Measurements from ENCODE around the gene JADE1. TPM values are rescaled to one million over a fixed set of nuclear protein-coding genes. Genes with fewer than 3 reads are reported as not detected.

JADE1 gene
- total and polyA plus RNA-seq, 9 of the 15 experiments (the other 6 are each of a cell fraction or from before 2014, with no cell fraction given), result 8.3 to 37.9 (median 24.4) TPM

- 17% methylated on average over 2 of the region's 2 CpGs for WGBS (ENCODE audit: insufficient coverage, low coverage, missing lambda C conversion rate)
- ATAC-seq, result no peak
- no peaks in the 10 kb centered on the region; a peak in 1 of 5 replicates for H3K4me1 ChIP-seq (replicated peaks in 1 of 2; ENCODE audit: control insufficient read depth in 2 of 2, insufficient read depth in 2 of 2, low read length in 2 of 2)
Measured at GRCh38 chr4:128775477-128775876, 34.0 kb upstream of the JADE1 start.

More at GRCh38 chr4:128775477-128775876, 34.0 kb upstream of the JADE1 start:
- intact Hi-C loops (cut with micrococcal nuclease) (no loop called here), in situ Hi-C loops (cut with MboI) (no loop called here)
- no peak for FAIRE-seq
- H3K9me1 ChIP-seq (ENCODE audit: control insufficient read depth, insufficient read depth, low read length), result no peaks in the 10 kb centered on the region
- H3K27ac ChIP-seq (ENCODE audit: extremely low read depth, low read depth, low read length), result no peak overlapping the region
- no peak overlapping the region for H2AFZ ChIP-seq (ENCODE audit: low read depth, low read length)
- no peaks in the 10 kb centered on the region for H3K36me3 ChIP-seq (ENCODE audit: control insufficient read depth, insufficient read depth, low read length)
- no peaks in the 10 kb centered on the region for H4K20me1 ChIP-seq (replicated peaks; ENCODE audit: control insufficient read depth, insufficient read depth, low read length)
- H3K9ac ChIP-seq (ENCODE audit: insufficient read depth in 1 of 2, low read depth in 2 of 2, low read length in 2 of 2), result no peak overlapping the region
- no peak for DNase-seq (ENCODE audit: extremely low read depth in 1 of 4, low spot score in 3 of 4)
- BruUV-seq (replicated peaks), result no TSS peak
- no peak overlapping the region for H3K4me3 ChIP-seq
- no peak overlapping the region for H3K4me2 ChIP-seq (ENCODE audit: insufficient read depth, low read length)
- no peaks in the 10 kb centered on the region for H3K9me3 ChIP-seq (replicated peaks; ENCODE audit: control insufficient read depth, insufficient read depth, low read depth, low read length)
- TF ChIP-seq ZKSCAN3 (CRISPR knock-in tag; IDR thresholded peaks at IDR 0.05), result no peak
- TF ChIP-seq YY1 (IDR thresholded peaks at IDR 0.05; ENCODE audit: borderline replicate concordance in 1 of 3, control insufficient read depth in 1 of 3, extremely low read depth in 1 of 3, insufficient read depth in 3 of 3, insufficient read length in 1 of 3, insufficient replicate concordance in 2 of 3, low read depth in 1 of 3, low read length in 2 of 3), result no peak
- TF ChIP-seq, protein P1, sequence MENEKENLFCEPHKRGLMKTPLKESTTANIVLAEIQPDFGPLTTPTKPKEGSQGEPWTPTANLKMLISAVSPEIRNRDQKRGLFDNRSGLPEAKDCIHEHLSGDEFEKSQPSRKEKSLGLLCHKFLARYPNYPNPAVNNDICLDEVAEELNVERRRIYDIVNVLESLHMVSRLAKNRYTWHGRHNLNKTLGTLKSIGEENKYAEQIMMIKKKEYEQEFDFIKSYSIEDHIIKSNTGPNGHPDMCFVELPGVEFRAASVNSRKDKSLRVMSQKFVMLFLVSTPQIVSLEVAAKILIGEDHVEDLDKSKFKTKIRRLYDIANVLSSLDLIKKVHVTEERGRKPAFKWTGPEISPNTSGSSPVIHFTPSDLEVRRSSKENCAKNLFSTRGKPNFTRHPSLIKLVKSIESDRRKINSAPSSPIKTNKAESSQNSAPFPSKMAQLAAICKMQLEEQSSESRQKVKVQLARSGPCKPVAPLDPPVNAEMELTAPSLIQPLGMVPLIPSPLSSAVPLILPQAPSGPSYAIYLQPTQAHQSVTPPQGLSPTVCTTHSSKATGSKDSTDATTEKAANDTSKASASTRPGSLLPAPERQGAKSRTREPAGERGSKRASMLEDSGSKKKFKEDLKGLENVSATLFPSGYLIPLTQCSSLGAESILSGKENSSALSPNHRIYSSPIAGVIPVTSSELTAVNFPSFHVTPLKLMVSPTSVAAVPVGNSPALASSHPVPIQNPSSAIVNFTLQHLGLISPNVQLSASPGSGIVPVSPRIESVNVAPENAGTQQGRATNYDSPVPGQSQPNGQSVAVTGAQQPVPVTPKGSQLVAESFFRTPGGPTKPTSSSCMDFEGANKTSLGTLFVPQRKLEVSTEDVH (IDR thresholded peaks at IDR 0.05; ENCODE audit: low read depth, partially characterized antibody), result no peak
- no peak for TF ChIP-seq XRCC4 (IDR thresholded peaks at IDR 0.05; ENCODE audit: extremely low read depth, insufficient read depth, insufficient read length)
- TF ChIP-seq, protein P2, sequence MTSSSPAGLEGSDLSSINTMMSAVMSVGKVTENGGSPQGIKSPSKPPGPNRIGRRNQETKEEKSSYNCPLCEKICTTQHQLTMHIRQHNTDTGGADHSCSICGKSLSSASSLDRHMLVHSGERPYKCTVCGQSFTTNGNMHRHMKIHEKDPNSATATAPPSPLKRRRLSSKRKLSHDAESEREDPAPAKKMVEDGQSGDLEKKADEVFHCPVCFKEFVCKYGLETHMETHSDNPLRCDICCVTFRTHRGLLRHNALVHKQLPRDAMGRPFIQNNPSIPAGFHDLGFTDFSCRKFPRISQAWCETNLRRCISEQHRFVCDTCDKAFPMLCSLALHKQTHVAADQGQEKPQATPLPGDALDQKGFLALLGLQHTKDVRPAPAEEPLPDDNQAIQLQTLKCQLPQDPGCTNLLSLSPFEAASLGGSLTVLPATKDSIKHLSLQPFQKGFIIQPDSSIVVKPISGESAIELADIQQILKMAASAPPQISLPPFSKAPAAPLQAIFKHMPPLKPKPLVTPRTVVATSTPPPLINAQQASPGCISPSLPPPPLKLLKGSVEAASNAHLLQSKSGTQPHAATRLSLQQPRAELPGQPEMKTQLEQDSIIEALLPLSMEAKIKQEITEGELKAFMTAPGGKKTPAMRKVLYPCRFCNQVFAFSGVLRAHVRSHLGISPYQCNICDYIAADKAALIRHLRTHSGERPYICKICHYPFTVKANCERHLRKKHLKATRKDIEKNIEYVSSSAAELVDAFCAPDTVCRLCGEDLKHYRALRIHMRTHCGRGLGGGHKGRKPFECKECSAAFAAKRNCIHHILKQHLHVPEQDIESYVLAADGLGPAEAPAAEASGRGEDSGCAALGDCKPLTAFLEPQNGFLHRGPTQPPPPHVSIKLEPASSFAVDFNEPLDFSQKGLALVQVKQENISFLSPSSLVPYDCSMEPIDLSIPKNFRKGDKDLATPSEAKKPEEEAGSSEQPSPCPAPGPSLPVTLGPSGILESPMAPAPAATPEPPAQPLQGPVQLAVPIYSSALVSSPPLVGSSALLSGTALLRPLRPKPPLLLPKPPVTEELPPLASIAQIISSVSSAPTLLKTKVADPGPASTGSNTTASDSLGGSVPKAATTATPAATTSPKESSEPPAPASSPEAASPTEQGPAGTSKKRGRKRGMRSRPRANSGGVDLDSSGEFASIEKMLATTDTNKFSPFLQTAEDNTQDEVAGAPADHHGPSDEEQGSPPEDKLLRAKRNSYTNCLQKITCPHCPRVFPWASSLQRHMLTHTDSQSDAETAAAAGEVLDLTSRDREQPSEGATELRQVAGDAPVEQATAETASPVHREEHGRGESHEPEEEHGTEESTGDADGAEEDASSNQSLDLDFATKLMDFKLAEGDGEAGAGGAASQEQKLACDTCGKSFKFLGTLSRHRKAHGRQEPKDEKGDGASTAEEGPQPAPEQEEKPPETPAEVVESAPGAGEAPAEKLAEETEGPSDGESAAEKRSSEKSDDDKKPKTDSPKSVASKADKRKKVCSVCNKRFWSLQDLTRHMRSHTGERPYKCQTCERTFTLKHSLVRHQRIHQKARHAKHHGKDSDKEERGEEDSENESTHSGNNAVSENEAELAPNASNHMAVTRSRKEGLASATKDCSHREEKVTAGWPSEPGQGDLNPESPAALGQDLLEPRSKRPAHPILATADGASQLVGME (CRISPR knock-in tag; IDR thresholded peaks at IDR 0.05), result no peak
- ChIA-PET CTCF (ENCODE audit: low intra/inter-chr PET ratio) (no interaction called here), POLR2A (interaction anchor here (1.3 kb wide), 1 partner anchor 15 kb away, joined by 3 read pairs; no protein-coding TSS in a partner anchor)
- no peaks in the 10 kb centered on the region; a peak in 1 of 5 replicates for H3K27me3 ChIP-seq (ENCODE audit: control insufficient read depth in 2 of 2, insufficient read depth in 2 of 2, low read length in 2 of 2)
- H3K79me2 ChIP-seq (ENCODE audit: control insufficient read depth, insufficient read depth, low read length), result no peaks in the 10 kb centered on the region

All from K562 (cell line).